ENCODE measurements around the gene CLDN10.

DNA sequence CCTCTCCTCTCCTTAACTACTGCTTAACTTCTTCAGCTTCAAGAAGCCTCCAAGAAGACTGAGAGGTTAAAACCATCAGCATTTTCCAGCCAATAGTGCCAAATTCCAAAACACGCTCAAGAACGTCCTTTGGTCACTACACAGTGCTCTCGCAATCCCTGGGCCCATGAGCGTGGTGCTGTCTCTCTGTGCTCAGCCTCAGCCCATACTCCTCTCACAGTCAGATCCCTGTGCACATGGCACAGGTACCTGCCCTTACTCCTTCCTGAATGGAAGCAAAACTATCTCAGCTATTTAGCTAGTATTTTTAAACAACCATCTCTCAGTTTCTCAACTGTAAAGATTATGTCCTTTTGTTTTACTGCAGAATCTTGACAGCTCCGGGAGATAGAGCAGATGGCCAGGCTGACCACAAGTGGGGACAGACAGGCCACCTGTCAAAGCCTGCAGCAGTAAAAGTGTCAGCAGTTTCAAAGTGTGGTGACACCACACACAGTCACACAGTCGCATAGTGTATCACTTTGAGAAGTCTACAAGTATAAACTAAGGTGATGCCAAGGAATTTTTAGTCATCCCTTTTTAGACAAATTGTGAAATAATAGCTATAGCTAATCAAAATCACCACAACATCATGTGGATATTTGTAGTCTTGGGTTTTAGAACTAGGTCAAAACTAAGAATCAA, 56.3 kb downstream of the CLDN10 start:
- TF ChIP-seq POLR2A (IDR thresholded peaks at IDR 0.05), result no peak
- TF ChIP-seq, protein P1, sequence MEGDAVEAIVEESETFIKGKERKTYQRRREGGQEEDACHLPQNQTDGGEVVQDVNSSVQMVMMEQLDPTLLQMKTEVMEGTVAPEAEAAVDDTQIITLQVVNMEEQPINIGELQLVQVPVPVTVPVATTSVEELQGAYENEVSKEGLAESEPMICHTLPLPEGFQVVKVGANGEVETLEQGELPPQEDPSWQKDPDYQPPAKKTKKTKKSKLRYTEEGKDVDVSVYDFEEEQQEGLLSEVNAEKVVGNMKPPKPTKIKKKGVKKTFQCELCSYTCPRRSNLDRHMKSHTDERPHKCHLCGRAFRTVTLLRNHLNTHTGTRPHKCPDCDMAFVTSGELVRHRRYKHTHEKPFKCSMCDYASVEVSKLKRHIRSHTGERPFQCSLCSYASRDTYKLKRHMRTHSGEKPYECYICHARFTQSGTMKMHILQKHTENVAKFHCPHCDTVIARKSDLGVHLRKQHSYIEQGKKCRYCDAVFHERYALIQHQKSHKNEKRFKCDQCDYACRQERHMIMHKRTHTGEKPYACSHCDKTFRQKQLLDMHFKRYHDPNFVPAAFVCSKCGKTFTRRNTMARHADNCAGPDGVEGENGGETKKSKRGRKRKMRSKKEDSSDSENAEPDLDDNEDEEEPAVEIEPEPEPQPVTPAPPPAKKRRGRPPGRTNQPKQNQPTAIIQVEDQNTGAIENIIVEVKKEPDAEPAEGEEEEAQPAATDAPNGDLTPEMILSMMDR (IDR thresholded peaks at IDR 0.05 in 8 of 11, conservative IDR thresholded peaks at IDR 0.05 in 3 of 11), result no peak
